ENCODE measurements around the gene RAD51B.

GRCh38 chr14:67926821-67927220 lies 107.2 kb downstream of the RAD51B start:
- TF ChIP-seq, protein P1, sequence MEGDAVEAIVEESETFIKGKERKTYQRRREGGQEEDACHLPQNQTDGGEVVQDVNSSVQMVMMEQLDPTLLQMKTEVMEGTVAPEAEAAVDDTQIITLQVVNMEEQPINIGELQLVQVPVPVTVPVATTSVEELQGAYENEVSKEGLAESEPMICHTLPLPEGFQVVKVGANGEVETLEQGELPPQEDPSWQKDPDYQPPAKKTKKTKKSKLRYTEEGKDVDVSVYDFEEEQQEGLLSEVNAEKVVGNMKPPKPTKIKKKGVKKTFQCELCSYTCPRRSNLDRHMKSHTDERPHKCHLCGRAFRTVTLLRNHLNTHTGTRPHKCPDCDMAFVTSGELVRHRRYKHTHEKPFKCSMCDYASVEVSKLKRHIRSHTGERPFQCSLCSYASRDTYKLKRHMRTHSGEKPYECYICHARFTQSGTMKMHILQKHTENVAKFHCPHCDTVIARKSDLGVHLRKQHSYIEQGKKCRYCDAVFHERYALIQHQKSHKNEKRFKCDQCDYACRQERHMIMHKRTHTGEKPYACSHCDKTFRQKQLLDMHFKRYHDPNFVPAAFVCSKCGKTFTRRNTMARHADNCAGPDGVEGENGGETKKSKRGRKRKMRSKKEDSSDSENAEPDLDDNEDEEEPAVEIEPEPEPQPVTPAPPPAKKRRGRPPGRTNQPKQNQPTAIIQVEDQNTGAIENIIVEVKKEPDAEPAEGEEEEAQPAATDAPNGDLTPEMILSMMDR (tag by site-specific recombination; IDR thresholded peaks at IDR 0.05): no peak
- no peak for TF ChIP-seq ZNF660 (tag by site-specific recombination; IDR thresholded peaks at IDR 0.05)
- TF ChIP-seq PBX3 (CRISPR knock-in tag; IDR thresholded peaks at IDR 0.05): no peak
- TF ChIP-seq PRDM1 (tag by site-specific recombination; IDR thresholded peaks at IDR 0.05): no peak
- TF ChIP-seq RBAK (tag by site-specific recombination; IDR thresholded peaks at IDR 0.05): no peak
- TF ChIP-seq, protein P2, sequence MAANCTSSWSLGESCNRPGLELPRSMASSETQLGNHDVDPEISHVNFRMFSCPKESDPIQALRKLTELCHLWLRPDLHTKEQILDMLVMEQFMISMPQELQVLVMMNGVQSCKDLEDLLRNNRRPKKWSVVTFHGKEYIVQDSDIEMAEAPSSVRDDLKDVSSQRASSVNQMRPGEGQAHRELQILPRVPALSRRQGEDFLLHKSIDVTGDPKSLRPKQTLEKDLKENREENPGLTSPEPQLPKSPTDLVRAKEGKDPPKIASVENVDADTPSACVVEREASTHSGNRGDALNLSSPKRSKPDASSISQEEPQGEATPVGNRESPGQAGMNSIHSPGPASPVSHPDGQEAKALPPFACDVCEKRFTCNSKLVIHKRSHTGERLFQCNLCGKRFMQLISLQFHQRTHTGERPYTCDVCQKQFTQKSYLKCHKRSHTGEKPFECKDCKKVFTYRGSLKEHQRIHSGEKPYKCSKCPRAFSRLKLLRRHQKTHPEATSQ (tag by site-specific recombination; IDR thresholded peaks at IDR 0.05): no peak
- TF ChIP-seq REST (tag by site-specific recombination; IDR thresholded peaks at IDR 0.05): no peak
- no peak for TF ChIP-seq ZNF510 (tag by site-specific recombination; IDR thresholded peaks at IDR 0.05; ENCODE audit: insufficient replicate concordance)
- no peak for TF ChIP-seq ZEB2 (tag by site-specific recombination; IDR thresholded peaks at IDR 0.05)
- no peak for TF ChIP-seq ZNF513 (tag by site-specific recombination; IDR thresholded peaks at IDR 0.05)
- TF ChIP-seq ZNF169 (tag by site-specific recombination; IDR thresholded peaks at IDR 0.05): no peak

Data from HEK293 (cell line).